Medulla oblongata (tissue), 1 donor: ENCODE results near the gene PUS1.

Experiments
- DNase-seq: peaks from one replicate; pipeline ENCODE4 v3.0.0-alpha.2; 2015; ENCODE audit errors: extremely low spot score

The PUS1 gene

GRCh38 chr12:131990066-131990979 lies 61.2 kb downstream of the PUS1 start:
- no peak for DNase-seq

GRCh38 chr12:131990980-131991305 lies 61.9 kb downstream of the PUS1 start:
- no peak for DNase-seq

GRCh38 chr12:131991816-131992430 lies 62.8 kb downstream of the PUS1 start:
- no peak for DNase-seq

- no peak for DNase-seq
Measured at GRCh38 chr12:131994589-131994988, 65.5 kb downstream of the PUS1 start.
